HepG2 (cell line): ENCODE results near the gene TEX30. TPM values are rescaled to one million over a fixed set of nuclear protein-coding genes. Genes with fewer than 3 reads are reported as not detected.

Experiments used
- ATAC-seq: fragments of 200-7000 bp; cut with Tn5 transposase; 3 replicates; pipeline ENCODE4 v1.9.1; 2020; ENCODE audit warnings: mild to moderate bottlenecking, moderate library complexity
- BruUV-seq: library from RNA; stranded (reverse); fragments of 400-500 nt; replicated peaks from 2 replicates; lab custom pipeline; 2021; lab: Mats Ljungman, UMichigan
- CTCF ChIA-PET: fragments of 300-600 bp; formaldehyde crosslinking; extraction: SDS; loops from one replicate; lab custom pipeline; 2021; ENCODE audit warnings: low total read pairs, inconsistent platforms, low intra/inter-chr PET ratio; lab: Yijun Ruan, JAX
- POLR2A ChIA-PET: fragments of 350-600 bp; sonication (Branson Sonifier 250); formaldehyde crosslinking; loops from one replicate; lab custom pipeline; 2020; ENCODE audit warnings: antibody characterized with exemption, inconsistent platforms; lab: Yijun Ruan, JAX
- DNase-seq: peaks from one replicate; pipeline ENCODE4 v3.0.0-alpha.2; 2015; ENCODE audit warnings: low spot score
- FAIRE-seq: peaks from 3 replicates; lab custom pipeline; 2011; peaks lifted over from hg19 to GRCh38; lab: Jason Lieb, UNC
- H2AFZ ChIP-seq: one replicate; pipeline ENCODE4 v1.6.1; 2011; ENCODE audit warnings: low read length, inconsistent platforms
- H3K27ac ChIP-seq: fragments of 300-600 bp; 3 replicates; pipeline ENCODE4 v1.8.0; 2011; ENCODE audit warnings: mixed run types, mild to moderate bottlenecking, mixed read lengths, low read length, inconsistent platforms; ENCODE audit not compliant: insufficient read depth; ENCODE audit errors: extremely low read length
- H3K27me3 ChIP-seq, 2 experiments: fragments of 200-600 bp in 1 of 2; 2 replicates in 1 of 2; 3 replicates in 1 of 2; pipeline versions ENCODE4 v1.6.0 to v1.8.0; 2011; ENCODE audit warnings: low read length in 2 of 2, mild to moderate bottlenecking in 2 of 2, moderate library complexity in 2 of 2, inconsistent platforms in 1 of 2; ENCODE audit not compliant: insufficient read depth in 2 of 2, control insufficient read depth in 1 of 2
- H3K36me3 ChIP-seq, 2 experiments: fragments of 200-600 bp in 1 of 2; replicated peaks in 1 of 2; 2 replicates in 1 of 2; 3 replicates in 1 of 2; pipeline versions ENCODE4 v1.5.1 to v1.8.0; 2011; ENCODE audit warnings: low read length in 2 of 2, inconsistent platforms in 1 of 2; ENCODE audit not compliant: insufficient read depth in 2 of 2, control insufficient read depth in 1 of 2
- H3K4me1 ChIP-seq: 2 replicates; pipeline ENCODE4 v1.5.1; 2012; ENCODE audit warnings: low read length, inconsistent platforms; ENCODE audit not compliant: insufficient read depth
- H3K4me2 ChIP-seq: 2 replicates; pipeline ENCODE4 v1.6.0; 2011; ENCODE audit warnings: low read depth, low read length, inconsistent platforms
- H3K4me3 ChIP-seq, 3 experiments: fragments of 200-600 bp in 1 of 3; sonication (generic), shearing (Covaris generic) in 1 of 3; replicated peaks in 1 of 3; 2 replicates each; pipeline ENCODE4 v1.5.1; 2011 to 2016; ENCODE audit warnings: low read length in 3 of 3, inconsistent platforms in 2 of 3, low read depth in 2 of 3, mild to moderate bottlenecking in 2 of 3, control low read depth in 1 of 3, mixed read lengths in 1 of 3; ENCODE audit not compliant: insufficient read depth in 1 of 3
- H3K79me2 ChIP-seq: one replicate; pipeline ENCODE4 v1.6.1; 2011; ENCODE audit warnings: low read length, inconsistent platforms; ENCODE audit not compliant: insufficient read depth
- H3K9ac ChIP-seq: 2 replicates; pipeline ENCODE4 v1.6.0; 2011; ENCODE audit warnings: mild to moderate bottlenecking, low read depth, low read length, inconsistent platforms; ENCODE audit not compliant: insufficient read depth
- H3K9me3 ChIP-seq: 2 replicates; pipeline ENCODE4 v1.5.1; 2012; ENCODE audit warnings: mild to moderate bottlenecking, low read length
- H4K20me1 ChIP-seq: 2 replicates; pipeline ENCODE4 v1.6.0; 2011; ENCODE audit warnings: inconsistent platforms, mild to moderate bottlenecking, low read length, moderate library complexity; ENCODE audit not compliant: insufficient read depth
- KMT2A ChIP-seq: sonication (generic); formaldehyde crosslinking; IDR thresholded peaks from 2 replicates; pipeline ENCODE4 v1.4.0; 2020; ENCODE audit warnings: missing genetic modification reagents
- TGIF2 ChIP-seq: IDR thresholded peaks from 2 replicates; pipeline ENCODE4 v1.6.1; 2016; ENCODE audit warnings: control low read depth, missing compliant biosample characterization
- ZFX ChIP-seq: sonication (generic); formaldehyde crosslinking; IDR thresholded peaks from 2 replicates; pipeline ENCODE4 v1.4.0; 2020; ENCODE audit warnings: mild to moderate bottlenecking, low read depth, missing genetic modification reagents, moderate library complexity
- ZNF557 ChIP-seq: sonication (generic); formaldehyde crosslinking; IDR thresholded peaks from 2 replicates; pipeline ENCODE4 v1.4.0; 2020; ENCODE audit warnings: missing genetic modification reagents
- ZNF792 ChIP-seq: IDR thresholded peaks from 2 replicates; pipeline ENCODE4 v1.6.1; 2016
- WGBS: methylation state at CpG from one replicate; pipeline ENCODE4 v1.1.6; 2017; ENCODE audit warnings: low lambda C conversion rate; 5-methylcytosine and 5-hydroxymethylcytosine counted together
- in situ Hi-C: cut with HindIII; loops from 2 replicates; pipeline ENCODE4 v1.10.0; 2017; ENCODE audit warnings: low pct_unique_long_range_greater_than_20kb; ENCODE audit not compliant: extremely low pct_ligation_motif_present
- intact Hi-C: fragments of 100-400 bp; cut with micrococcal nuclease; formaldehyde crosslinking; loops from one replicate; pipeline ENCODE4 v1.10.0; 2022; ENCODE audit not compliant: unreplicated experiment
- polyA plus RNA-seq, 8 experiments: library from polyadenylated mRNA; depleted of rRNA in 3 of 8; stranded (reverse) in 7 of 8; unstranded in 1 of 8; fragments of >200 nt; fragmentation: Illumina TruSeq in 4 of 8; extraction: Trizol in 4 of 8; gene quantifications; 2 replicates each; pipeline versions ENCODE4 v1.2.1 to v1.2.3, GENCODE V29; 2011 to 2016; ENCODE audit warnings: low read depth in 4 of 8, missing spikeins in 1 of 8, mixed read lengths in 1 of 8; ENCODE audit not compliant: insufficient read depth in 1 of 8
- total RNA-seq, 5 experiments: library from RNA; depleted of rRNA; stranded (reverse); fragments of >200 nt; fragmentation: Illumina TruSeq; extraction: Trizol; gene quantifications; 2 replicates each; pipeline ENCODE4 v1.2.3, GENCODE V29; 2016; ENCODE audit warnings: low read depth in 1 of 5
- TF ChIP-seq, protein P1 (sequence below): sonication (generic); formaldehyde crosslinking; IDR thresholded peaks from 2 replicates; pipeline ENCODE4 v1.4.0; 2020; ENCODE audit warnings: missing genetic modification reagents
- TF ChIP-seq, protein P2 (sequence below): sonication (generic); formaldehyde crosslinking; conservative IDR thresholded peaks from 2 replicates; pipeline ENCODE4 v1.8.0; 2022; ENCODE audit warnings: missing genetic modification reagents
- TF ChIP-seq, protein P3 (sequence below): sonication (generic); formaldehyde crosslinking; IDR thresholded peaks from 2 replicates; pipeline ENCODE4 v1.8.0; 2022; ENCODE audit warnings: missing genetic modification reagents, mild to moderate bottlenecking, moderate library complexity, borderline replicate concordance

The TEX30 gene
- total and polyA plus RNA-seq, 2 of the 13 experiments (the other 11 are each of a cell fraction or from before 2014, with no cell fraction given): 0.60 to 1.2 TPM

DNA sequence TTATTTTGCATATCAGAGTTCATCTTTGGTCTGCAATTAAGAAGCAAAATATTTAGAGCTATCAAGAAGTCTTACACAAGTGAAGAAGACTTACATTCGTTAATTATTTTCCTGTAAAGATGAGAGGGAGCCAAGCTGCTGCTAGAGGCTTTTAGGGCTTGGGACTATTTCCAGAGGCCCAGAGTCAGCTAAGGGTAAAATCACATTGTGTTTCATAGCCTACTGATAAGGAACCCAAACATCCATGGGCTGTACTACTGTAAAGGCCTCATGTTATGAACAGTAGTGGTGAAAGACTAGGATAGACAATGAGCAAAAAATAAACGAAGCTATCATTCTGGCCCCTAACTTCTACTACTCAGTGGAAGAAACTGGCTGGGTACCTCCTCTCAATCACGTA, 10.9 kb upstream of the TEX30 start:
- Histone ChIP-seq H3K27me3 (no peaks in the 10 kb centered on the region), H3K4me1 (no peaks in the 10 kb centered on the region), H3K9me3 (no peaks in the 10 kb centered on the region; the same call in 1 of the 2 replicates), H4K20me1 (no peaks in the 10 kb centered on the region)
- ATAC-seq (no peak), DNase-seq (no peak), FAIRE-seq (no peak)
- CTCF ChIA-PET: no interaction called here
- WGBS: 86% methylated on average over 3 of the region's 3 CpGs
- intact Hi-C loops: no loop called here
- TF ChIP-seq TGIF2 (CRISPR knock-in tag): no peak
- TF ChIP-seq, protein P1, sequence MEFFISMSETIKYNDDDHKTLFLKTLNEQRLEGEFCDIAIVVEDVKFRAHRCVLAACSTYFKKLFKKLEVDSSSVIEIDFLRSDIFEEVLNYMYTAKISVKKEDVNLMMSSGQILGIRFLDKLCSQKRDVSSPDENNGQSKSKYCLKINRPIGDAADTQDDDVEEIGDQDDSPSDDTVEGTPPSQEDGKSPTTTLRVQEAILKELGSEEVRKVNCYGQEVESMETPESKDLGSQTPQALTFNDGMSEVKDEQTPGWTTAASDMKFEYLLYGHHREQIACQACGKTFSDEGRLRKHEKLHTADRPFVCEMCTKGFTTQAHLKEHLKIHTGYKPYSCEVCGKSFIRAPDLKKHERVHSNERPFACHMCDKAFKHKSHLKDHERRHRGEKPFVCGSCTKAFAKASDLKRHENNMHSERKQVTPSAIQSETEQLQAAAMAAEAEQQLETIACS (CRISPR knock-in tag): no peak
- TF ChIP-seq, protein P2, sequence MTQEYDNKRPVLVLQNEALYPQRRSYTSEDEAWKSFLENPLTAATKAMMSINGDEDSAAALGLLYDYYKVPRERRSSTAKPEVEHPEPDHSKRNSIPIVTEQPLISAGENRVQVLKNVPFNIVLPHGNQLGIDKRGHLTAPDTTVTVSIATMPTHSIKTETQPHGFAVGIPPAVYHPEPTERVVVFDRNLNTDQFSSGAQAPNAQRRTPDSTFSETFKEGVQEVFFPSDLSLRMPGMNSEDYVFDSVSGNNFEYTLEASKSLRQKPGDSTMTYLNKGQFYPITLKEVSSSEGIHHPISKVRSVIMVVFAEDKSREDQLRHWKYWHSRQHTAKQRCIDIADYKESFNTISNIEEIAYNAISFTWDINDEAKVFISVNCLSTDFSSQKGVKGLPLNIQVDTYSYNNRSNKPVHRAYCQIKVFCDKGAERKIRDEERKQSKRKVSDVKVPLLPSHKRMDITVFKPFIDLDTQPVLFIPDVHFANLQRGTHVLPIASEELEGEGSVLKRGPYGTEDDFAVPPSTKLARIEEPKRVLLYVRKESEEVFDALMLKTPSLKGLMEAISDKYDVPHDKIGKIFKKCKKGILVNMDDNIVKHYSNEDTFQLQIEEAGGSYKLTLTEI: no peak
- TF ChIP-seq, protein P3, sequence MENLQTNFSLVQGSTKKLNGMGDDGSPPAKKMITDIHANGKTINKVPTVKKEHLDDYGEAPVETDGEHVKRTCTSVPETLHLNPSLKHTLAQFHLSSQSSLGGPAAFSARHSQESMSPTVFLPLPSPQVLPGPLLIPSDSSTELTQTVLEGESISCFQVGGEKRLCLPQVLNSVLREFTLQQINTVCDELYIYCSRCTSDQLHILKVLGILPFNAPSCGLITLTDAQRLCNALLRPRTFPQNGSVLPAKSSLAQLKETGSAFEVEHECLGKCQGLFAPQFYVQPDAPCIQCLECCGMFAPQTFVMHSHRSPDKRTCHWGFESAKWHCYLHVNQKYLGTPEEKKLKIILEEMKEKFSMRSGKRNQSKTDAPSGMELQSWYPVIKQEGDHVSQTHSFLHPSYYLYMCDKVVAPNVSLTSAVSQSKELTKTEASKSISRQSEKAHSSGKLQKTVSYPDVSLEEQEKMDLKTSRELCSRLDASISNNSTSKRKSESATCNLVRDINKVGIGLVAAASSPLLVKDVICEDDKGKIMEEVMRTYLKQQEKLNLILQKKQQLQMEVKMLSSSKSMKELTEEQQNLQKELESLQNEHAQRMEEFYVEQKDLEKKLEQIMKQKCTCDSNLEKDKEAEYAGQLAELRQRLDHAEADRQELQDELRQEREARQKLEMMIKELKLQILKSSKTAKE: no peak
- no peak for TF ChIP-seq KMT2A (CRISPR knock-in tag)
- TF ChIP-seq ZNF557 (CRISPR knock-in tag): no peak
- TF ChIP-seq ZFX (CRISPR knock-in tag): no peak
- TF ChIP-seq ZNF792 (CRISPR knock-in tag): no peak
- TF ChIP-seq, all 625 proteins: peak for 0
- H3K27ac ChIP-seq: no peak overlapping the region
- no peak overlapping the region for H3K9ac ChIP-seq
- BruUV-seq: no TSS peak
- peaks cover 0 to 11% of the 10 kb centered on the region in 2 experiments; a peak in 2 of 5 replicates for H3K36me3 ChIP-seq
- no peak overlapping the region for H2AFZ ChIP-seq
- no peak overlapping the region for H3K4me2 ChIP-seq
- H3K79me2 ChIP-seq: no peaks in the 10 kb centered on the region
- in situ Hi-C loops: no loop called here
- POLR2A ChIA-PET: no interaction called here
- no peak overlapping the region for H3K4me3 ChIP-seq
